DND-41 (cell line): ENCODE results near the gene TMUB2.

ENCODE experiments used
- ATAC-seq: fragments of 200-7000 bp; cut with Tn5 transposase; 3 replicates; pipeline ENCODE4 v1.9.1; 2021; ENCODE audit warnings: low read depth; ENCODE audit not compliant: insufficient read depth
- DNase-seq: peaks from one replicate; pipeline ENCODE4 v3.0.0-alpha.2; 2020
- H2AFZ ChIP-seq: 2 replicates; pipeline ENCODE4 v1.6.0; 2012; ENCODE audit warnings: low read depth, low read length
- H3K27ac ChIP-seq: 2 replicates; pipeline ENCODE4 v1.5.1; 2012; ENCODE audit warnings: low read length, inconsistent platforms
- H3K27me3 ChIP-seq: fragments of 200-600 bp; sonication (generic); 2 replicates; pipeline ENCODE4 v1.6.0; 2012; ENCODE audit warnings: low read length, mild to moderate bottlenecking, inconsistent platforms; ENCODE audit not compliant: insufficient read depth, poor library complexity
- H3K36me3 ChIP-seq: 2 replicates; pipeline ENCODE4 v1.5.1; 2012; ENCODE audit warnings: low read length, inconsistent platforms; ENCODE audit not compliant: insufficient read depth
- H3K4me1 ChIP-seq: 2 replicates; pipeline ENCODE4 v1.5.1; 2012; ENCODE audit warnings: mild to moderate bottlenecking, low read length; ENCODE audit not compliant: insufficient read depth
- H3K4me2 ChIP-seq: 2 replicates; pipeline ENCODE4 v1.6.0; 2012; ENCODE audit warnings: mild to moderate bottlenecking, moderate library complexity, low read length, inconsistent platforms; ENCODE audit not compliant: insufficient read depth
- H3K4me3 ChIP-seq, 2 experiments: fragments of 200-600 bp in 1 of 2; shearing (Covaris generic) in 1 of 2; 2 replicates each; pipeline ENCODE4 v1.5.1; 2012 to 2016; ENCODE audit warnings: inconsistent platforms in 2 of 2, low read length in 2 of 2, mild to moderate bottlenecking in 2 of 2, low read depth in 1 of 2, moderate library complexity in 1 of 2
- H3K79me2 ChIP-seq: 2 replicates; pipeline ENCODE4 v1.6.0; 2012; ENCODE audit warnings: low read length, inconsistent platforms; ENCODE audit not compliant: insufficient read depth
- H3K9ac ChIP-seq: 2 replicates; pipeline ENCODE4 v1.6.0; 2012; ENCODE audit warnings: low read depth, mild to moderate bottlenecking, inconsistent platforms, low read length, moderate library complexity
- H3K9me3 ChIP-seq: 2 replicates; pipeline ENCODE4 v1.5.1; 2012; ENCODE audit warnings: low read length, moderate library complexity, mild to moderate bottlenecking, inconsistent platforms; ENCODE audit not compliant: insufficient read depth, severe bottlenecking
- H4K20me1 ChIP-seq: 2 replicates; pipeline ENCODE4 v1.6.0; 2012; ENCODE audit warnings: low read length; ENCODE audit not compliant: insufficient read depth
- EZH2 ChIP-seq: IDR thresholded peaks from 3 replicates; pipeline ENCODE4 v1.6.1; 2012; ENCODE audit warnings: borderline replicate concordance, low read depth, mild to moderate bottlenecking, moderate library complexity, low read length, inconsistent platforms; ENCODE audit not compliant: severe bottlenecking
- TF ChIP-seq, protein P1 (sequence below): IDR thresholded peaks from 2 replicates; pipeline ENCODE4 v1.5.1; 2012; ENCODE audit warnings: borderline replicate concordance, low read length, moderate library complexity, mild to moderate bottlenecking; ENCODE audit not compliant: poor library complexity, severe bottlenecking; ENCODE audit errors: extremely low read depth

TMUB2 gene

DNA sequence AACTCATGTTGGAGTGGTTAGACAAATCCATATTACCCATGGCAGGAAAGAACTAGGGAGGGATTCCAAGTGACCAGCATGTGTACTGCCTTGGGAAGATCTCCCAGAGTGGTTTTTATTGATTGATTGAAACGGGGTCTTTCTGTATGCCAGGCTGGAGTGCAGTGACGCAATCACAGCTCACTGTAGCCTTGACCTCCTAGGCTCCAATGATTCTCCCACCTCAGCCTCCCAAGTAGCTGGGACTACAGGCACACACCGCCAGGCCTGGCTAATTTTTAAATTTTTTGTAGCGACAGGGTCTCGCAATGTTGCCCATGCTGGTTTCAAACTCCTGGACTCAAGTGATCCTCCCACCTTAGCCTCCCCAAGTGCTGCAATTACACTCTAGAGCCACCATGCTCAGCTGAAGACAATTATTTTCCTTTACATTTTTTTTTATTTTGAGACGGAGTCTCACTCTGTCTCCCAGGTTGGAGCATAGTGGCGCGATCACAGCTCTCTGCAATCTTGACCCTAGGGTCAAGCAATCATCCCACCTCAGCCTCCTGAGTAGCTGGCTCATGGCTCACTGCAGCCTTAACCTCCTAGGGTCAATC is 2.5 kb upstream of the TMUB2 start:
- no peaks in the 10 kb centered on the region for H3K9me3 ChIP-seq
- H3K4me2 ChIP-seq, result peak overlapping the region; percentile 85
- no peak overlapping the region for H2AFZ ChIP-seq
- H3K36me3 ChIP-seq, result peaks cover 41% of the 10 kb centered on the region
- peak overlapping the region in 1 of 2 experiments; percentile 39; a peak in 1 of 4 replicates for H3K4me3 ChIP-seq
- H3K4me1 ChIP-seq, result peaks cover 46% of the 10 kb centered on the region
- no peaks in the 10 kb centered on the region for H3K27me3 ChIP-seq
- H3K79me2 ChIP-seq, result peaks cover 72% of the 10 kb centered on the region
- ATAC-seq (no peak), DNase-seq (no peak)
- H4K20me1 ChIP-seq, result peaks cover 27% of the 10 kb centered on the region
- no peak for TF ChIP-seq EZH2
- TF ChIP-seq, protein P1, sequence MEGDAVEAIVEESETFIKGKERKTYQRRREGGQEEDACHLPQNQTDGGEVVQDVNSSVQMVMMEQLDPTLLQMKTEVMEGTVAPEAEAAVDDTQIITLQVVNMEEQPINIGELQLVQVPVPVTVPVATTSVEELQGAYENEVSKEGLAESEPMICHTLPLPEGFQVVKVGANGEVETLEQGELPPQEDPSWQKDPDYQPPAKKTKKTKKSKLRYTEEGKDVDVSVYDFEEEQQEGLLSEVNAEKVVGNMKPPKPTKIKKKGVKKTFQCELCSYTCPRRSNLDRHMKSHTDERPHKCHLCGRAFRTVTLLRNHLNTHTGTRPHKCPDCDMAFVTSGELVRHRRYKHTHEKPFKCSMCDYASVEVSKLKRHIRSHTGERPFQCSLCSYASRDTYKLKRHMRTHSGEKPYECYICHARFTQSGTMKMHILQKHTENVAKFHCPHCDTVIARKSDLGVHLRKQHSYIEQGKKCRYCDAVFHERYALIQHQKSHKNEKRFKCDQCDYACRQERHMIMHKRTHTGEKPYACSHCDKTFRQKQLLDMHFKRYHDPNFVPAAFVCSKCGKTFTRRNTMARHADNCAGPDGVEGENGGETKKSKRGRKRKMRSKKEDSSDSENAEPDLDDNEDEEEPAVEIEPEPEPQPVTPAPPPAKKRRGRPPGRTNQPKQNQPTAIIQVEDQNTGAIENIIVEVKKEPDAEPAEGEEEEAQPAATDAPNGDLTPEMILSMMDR, result no peak
- H3K9ac ChIP-seq, result peak overlapping the region; percentile 68; the same call in 1 of the 2 replicates
- H3K27ac ChIP-seq, result no peak overlapping the region

DNA sequence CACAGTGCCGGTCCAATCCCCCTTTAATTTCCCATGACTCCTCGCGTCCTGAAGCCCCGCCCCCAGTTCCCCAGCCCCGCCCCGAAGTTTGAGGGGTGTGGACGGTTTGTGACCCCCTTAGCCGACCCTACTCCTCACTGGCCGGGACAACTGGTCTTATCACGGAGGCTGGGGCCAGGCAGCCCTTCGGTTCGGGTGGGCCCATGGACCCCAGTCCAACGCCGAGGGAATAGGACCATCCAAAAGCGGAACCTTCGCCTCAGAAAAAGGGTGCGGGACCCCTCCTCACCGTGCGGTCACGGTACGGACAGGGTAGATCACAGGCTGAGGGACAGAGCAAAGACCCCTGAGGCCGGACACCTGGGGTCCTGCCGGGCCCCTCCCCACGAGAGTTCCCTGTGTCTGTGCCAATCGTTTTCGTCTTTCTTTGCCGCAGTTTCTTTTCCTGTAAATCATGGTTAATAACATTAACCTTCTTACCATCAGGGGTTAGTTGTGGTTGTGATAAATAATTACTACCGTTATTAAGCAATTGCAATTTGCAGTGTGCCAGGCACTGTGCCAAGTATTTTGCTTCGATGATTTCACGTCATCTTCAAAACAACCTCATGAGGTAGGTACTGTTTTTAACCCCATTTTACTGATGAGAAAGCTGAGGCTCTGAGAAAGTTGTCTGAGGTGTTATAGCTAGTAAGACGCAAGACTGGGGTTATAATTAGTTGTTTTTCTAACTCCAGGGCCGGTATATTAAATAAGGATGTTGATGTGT is 543 bp downstream of the TMUB2 start:
- peak overlapping the region; percentile 83 for H2AFZ ChIP-seq
- H4K20me1 ChIP-seq, result peaks cover 27% of the 10 kb centered on the region
- peaks cover 63% of the 10 kb centered on the region for H3K79me2 ChIP-seq
- TF ChIP-seq, protein P1, result no peak
- TF ChIP-seq EZH2, result no peak
- H3K27me3 ChIP-seq, result no peaks in the 10 kb centered on the region
- peak overlapping the region; percentile 34 to 80 for H3K4me3 ChIP-seq
- H3K36me3 ChIP-seq, result peaks cover 50% of the 10 kb centered on the region
- ATAC-seq (peak; percentile 56), DNase-seq (no peak)
- H3K27ac ChIP-seq, result peak overlapping the region; percentile 99
- peak overlapping the region; percentile 74 for H3K4me2 ChIP-seq
- peak overlapping the region; percentile 68 for H3K9ac ChIP-seq
- H3K4me1 ChIP-seq, result peaks cover 46% of the 10 kb centered on the region
- H3K9me3 ChIP-seq, result no peaks in the 10 kb centered on the region

DNA sequence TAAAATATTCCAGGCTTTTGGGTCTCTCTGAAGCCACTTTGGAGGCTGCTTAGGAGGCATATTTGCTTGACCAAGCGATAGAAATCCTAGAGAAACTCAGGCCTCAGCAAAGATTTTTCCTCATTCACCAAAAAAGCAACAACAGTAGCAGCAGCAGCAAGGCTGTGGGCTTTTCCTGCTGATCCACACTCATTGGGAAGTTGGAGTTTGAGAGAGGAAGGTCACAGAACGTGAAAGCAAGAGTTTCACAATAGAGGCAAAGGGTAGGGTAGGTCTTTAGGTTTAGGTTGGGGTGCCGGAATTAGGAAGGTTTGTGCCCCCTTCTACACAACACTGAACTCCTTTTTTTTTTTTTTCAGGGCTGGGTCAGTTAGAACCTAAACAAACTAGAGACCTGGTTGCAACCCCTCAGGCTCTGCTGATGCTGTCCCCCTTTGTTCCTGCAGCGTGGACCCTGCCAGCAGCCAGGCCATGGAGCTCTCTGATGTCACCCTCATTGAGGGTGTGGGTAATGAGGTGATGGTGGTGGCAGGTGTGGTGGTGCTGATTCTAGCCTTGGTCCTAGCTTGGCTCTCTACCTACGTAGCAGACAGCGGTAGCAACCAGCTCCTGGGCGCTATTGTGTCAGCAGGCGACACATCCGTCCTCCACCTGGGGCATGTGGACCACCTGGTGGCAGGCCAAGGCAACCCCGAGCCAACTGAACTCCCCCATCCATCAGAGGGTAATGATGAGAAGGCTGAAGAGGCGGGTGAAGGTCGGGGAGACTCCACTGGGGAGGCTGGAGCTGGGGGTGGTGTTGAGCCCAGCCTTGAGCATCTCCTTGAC is 2.0 kb downstream of the TMUB2 start:
- Histone ChIP-seq H3K27ac (no peak overlapping the region), H3K4me2 (peak overlapping the region; percentile 74), H3K9ac (peak overlapping the region; percentile 68; the same call in 1 of the 2 replicates), H3K9me3 (no peaks in the 10 kb centered on the region), H2AFZ (no peak overlapping the region), H3K27me3 (no peaks in the 10 kb centered on the region), H4K20me1 (peaks cover 25% of the 10 kb centered on the region), H3K36me3 (peaks cover 53% of the 10 kb centered on the region), H3K79me2 (peaks cover 48% of the 10 kb centered on the region), H3K4me1 (peaks cover 40% of the 10 kb centered on the region), H3K4me3 (no peak overlapping the region)
- TF ChIP-seq, protein P1, result no peak
- no peak for TF ChIP-seq EZH2
- ATAC-seq, result no peak
- DNase-seq, result no peak
